GM23338 (cell line): Measurements from ENCODE around the gene CNNM2. TPM values are rescaled to one million over a fixed set of nuclear protein-coding genes. Genes with fewer than 3 reads are reported as not detected.

Experiments used
- ATAC-seq: fragments of 200-7000 bp; cut with Tn5 transposase; 3 replicates; pipeline ENCODE4 v1.9.1; 2020
- DNase-seq: peaks from one replicate; pipeline ENCODE4 v3.0.0-alpha.2; 2015; ENCODE audit warnings: low spot score
- H2AFZ ChIP-seq: fragments of 200-600 bp; sonication (generic); 2 replicates; pipeline ENCODE4 v1.8.0; 2016; ENCODE audit warnings: antibody characterized with exemption, mild to moderate bottlenecking, moderate library complexity
- H3F3A ChIP-seq: fragments of 200-600 bp; sonication (generic); replicated peaks from 2 replicates; pipeline ENCODE4 v1.8.0; 2017; ENCODE audit warnings: antibody characterized with exemption, mixed run types, low read depth
- H3K27ac ChIP-seq: fragments of 200-600 bp; sonication (generic); 2 replicates; pipeline ENCODE4 v1.6.1; 2016; ENCODE audit warnings: low read depth
- H3K27me3 ChIP-seq: fragments of 200-600 bp; sonication (generic); 2 replicates; pipeline ENCODE4 v1.8.0; 2016; ENCODE audit warnings: mild to moderate bottlenecking, mixed run types, moderate library complexity; ENCODE audit not compliant: insufficient read depth
- H3K36me3 ChIP-seq: fragments of 200-600 bp; sonication (generic); 2 replicates; pipeline ENCODE4 v1.8.0; 2016; ENCODE audit warnings: mild to moderate bottlenecking; ENCODE audit not compliant: insufficient read depth
- H3K4me1 ChIP-seq: fragments of 200-600 bp; sonication (generic); 2 replicates; pipeline ENCODE4 v1.8.0; 2016; ENCODE audit warnings: mild to moderate bottlenecking, moderate library complexity; ENCODE audit not compliant: insufficient read depth
- H3K4me2 ChIP-seq: fragments of 200-600 bp; sonication (generic); 2 replicates; pipeline ENCODE4 v1.7.1; 2017; ENCODE audit warnings: mixed run types
- H3K4me3 ChIP-seq: fragments of 200-600 bp; sonication (generic); 2 replicates; pipeline ENCODE4 v1.6.1; 2016; ENCODE audit warnings: mixed run types
- H3K79me2 ChIP-seq: fragments of 200-600 bp; sonication (generic); replicated peaks from 2 replicates; pipeline ENCODE4 v1.8.0; 2017; ENCODE audit warnings: mild to moderate bottlenecking; ENCODE audit not compliant: insufficient read depth
- H3K9me2 ChIP-seq: fragments of 200-600 bp; sonication (generic); 2 replicates; pipeline ENCODE4 v1.8.0; 2017; ENCODE audit not compliant: insufficient read depth
- H4K20me1 ChIP-seq: fragments of 200-600 bp; sonication (generic); replicated peaks from 2 replicates; pipeline ENCODE4 v1.8.0; 2017; ENCODE audit warnings: mild to moderate bottlenecking; ENCODE audit not compliant: insufficient read depth
- H3K27ac Mint-ChIP-seq: 2 replicates; pipeline ENCODE4 v1.8.0; 2020; ENCODE audit warnings: inconsistent platforms, mild to moderate bottlenecking, moderate library complexity, mixed read lengths
- H3K27me3 Mint-ChIP-seq: 3 replicates; pipeline ENCODE4 v1.8.0; 2022; ENCODE audit warnings: low read depth, mild to moderate bottlenecking, moderate library complexity, mixed read lengths, inconsistent platforms; ENCODE audit not compliant: insufficient read depth, poor library complexity
- H3K36me3 Mint-ChIP-seq: 3 replicates; pipeline ENCODE4 v1.8.0; 2021; ENCODE audit warnings: low read depth, mild to moderate bottlenecking, inconsistent platforms, moderate library complexity, mixed read lengths
- H3K4me1 Mint-ChIP-seq: 3 replicates; pipeline ENCODE4 v1.8.0; 2020; ENCODE audit warnings: mild to moderate bottlenecking, inconsistent platforms, mixed read lengths
- H3K4me3 Mint-ChIP-seq: 3 replicates; pipeline ENCODE4 v1.8.0; 2021; ENCODE audit warnings: moderate library complexity, mild to moderate bottlenecking, inconsistent platforms, mixed read lengths
- H3K9me3 Mint-ChIP-seq: 3 replicates; pipeline ENCODE4 v1.8.0; 2020; ENCODE audit warnings: moderate library complexity, mild to moderate bottlenecking, inconsistent platforms, mixed read lengths
- CREB1 ChIP-seq: fragments of 250-450 bp; sonication (Bioruptor Pico); IDR thresholded peaks from 2 replicates; pipeline ENCODE4 v1.5.0; 2020; ENCODE audit warnings: low read depth, mild to moderate bottlenecking, moderate library complexity
- CTCF ChIP-seq, 2 experiments: fragments of 200-600 bp in 1 of 2; sonication (generic) in 1 of 2; conservative IDR thresholded peaks; 2 replicates each; pipeline versions ENCODE4 v1.5.1 to v1.6.1; 2016 to 2017; ENCODE audit warnings: antibody characterized with exemption in 2 of 2, low read depth in 2 of 2, mild to moderate bottlenecking in 2 of 2, moderate library complexity in 1 of 2
- ETS1 ChIP-seq: IDR thresholded peaks from 2 replicates; pipeline ENCODE4 v1.6.1; 2016; ENCODE audit warnings: antibody characterized with exemption
- EZH2 ChIP-seq: fragments of 200-600 bp; sonication (generic); IDR thresholded peaks from one replicate; pipeline ENCODE4 v1.8.0; 2017; ENCODE audit warnings: antibody characterized with exemption, mild to moderate bottlenecking, low read depth; ENCODE audit not compliant: unreplicated experiment
- EZH2phosphoT487 ChIP-seq: fragments of 200-600 bp; sonication (generic); IDR thresholded peaks from one replicate; pipeline ENCODE4 v1.8.1; 2018; ENCODE audit warnings: antibody characterized with exemption; ENCODE audit not compliant: unreplicated experiment
- JUNB ChIP-seq: IDR thresholded peaks from one replicate; pipeline ENCODE4 v1.6.1; 2016; ENCODE audit warnings: antibody characterized with exemption; ENCODE audit not compliant: unreplicated experiment
- NANOG ChIP-seq: IDR thresholded peaks from 2 replicates; pipeline ENCODE4 v1.6.1; 2016; ENCODE audit warnings: antibody characterized with exemption, borderline replicate concordance
- POLR2AphosphoS5 ChIP-seq: IDR thresholded peaks from 2 replicates; pipeline ENCODE4 v1.6.1; 2016; ENCODE audit warnings: antibody characterized with exemption, low read depth
- REST ChIP-seq: IDR thresholded peaks from one replicate; pipeline ENCODE4 v1.6.1; 2018; ENCODE audit warnings: antibody characterized with exemption; ENCODE audit not compliant: unreplicated experiment
- STAT1 ChIP-seq: IDR thresholded peaks from one replicate; pipeline ENCODE4 v1.6.1; 2016; ENCODE audit warnings: antibody characterized with exemption; ENCODE audit not compliant: unreplicated experiment
- ZNF114 ChIP-seq: fragments of 250-450 bp; sonication (Bioruptor Pico); IDR thresholded peaks from 2 replicates; pipeline ENCODE4 v1.5.0; 2020; ENCODE audit warnings: mild to moderate bottlenecking, moderate library complexity
- ZNF331 ChIP-seq: fragments of 250-450 bp; sonication (Bioruptor Pico); IDR thresholded peaks from 2 replicates; pipeline ENCODE4 v1.5.0; 2020; ENCODE audit warnings: low read depth, mild to moderate bottlenecking, moderate library complexity
- ZNF462 ChIP-seq: fragments of 250-450 bp; sonication (Bioruptor Pico); IDR thresholded peaks from 2 replicates; pipeline ENCODE4 v1.5.0; 2020; ENCODE audit warnings: mild to moderate bottlenecking, moderate library complexity
- polyA plus RNA-seq: library from polyadenylated mRNA; unstranded; fragments of >200 nt; fragmentation: Nextera tagmentation; extraction: Ambion mirVana; gene quantifications from 2 replicates; pipeline ENCODE4 v1.2.1, GENCODE V29; 2016
- total RNA-seq: library from RNA; depleted of rRNA; stranded (reverse); fragments of >200 nt; shearing (Covaris generic); gene quantifications from 2 replicates; pipeline ENCODE4 v1.2.3, GENCODE V29; 2014

Gene CNNM2
- total and polyA plus RNA-seq, 2 experiments from 2014 or later = 4.5 to 31.3 TPM

- peaks cover 5% of the 10 kb centered on the region; the same call in 1 of the 2 replicates for H4K20me1 ChIP-seq
- DNase-seq (peak; percentile 45), ATAC-seq (peak; percentile 0; the same call in 2 of the 3 replicates)
- H3K36me3 ChIP-seq = no peaks in the 10 kb centered on the region
- peaks cover 41% of the 10 kb centered on the region for H3K79me2 ChIP-seq
- peaks cover 23% of the 10 kb centered on the region for H3K4me1 ChIP-seq
- Mint-ChIP-seq H3K36me3 (no peaks in the 10 kb centered on the region; the same call in 2 of the 3 replicates), H3K4me1 (peaks cover 39% of the 10 kb centered on the region), H3K4me3 (peak overlapping the region; percentile 83), H3K27ac (no peak overlapping the region), H3K27me3 (peaks cover 23% of the 10 kb centered on the region), H3K9me3 (no peaks in the 10 kb centered on the region)
- H3K4me2 ChIP-seq = peak overlapping the region; percentile 93
- peaks cover 22% of the 10 kb centered on the region for H3K27me3 ChIP-seq
- peak overlapping the region; percentile 88 for H3K4me3 ChIP-seq
- peak overlapping the region; percentile 96 for H2AFZ ChIP-seq
- H3K9me2 ChIP-seq = no peaks in the 10 kb centered on the region
- H3K27ac ChIP-seq = no peak overlapping the region
- TF ChIP-seq NANOG = no peak
- TF ChIP-seq CREB1 (CRISPR knock-in tag) = no peak
- TF ChIP-seq JUNB = no peak
- TF ChIP-seq EZH2phosphoT487 = no peak
- no peak for TF ChIP-seq ZNF114 (CRISPR knock-in tag)
- TF ChIP-seq EZH2 = no peak
- no peak for TF ChIP-seq POLR2AphosphoS5
- TF ChIP-seq CTCF (conservative IDR thresholded peaks at IDR 0.05; ENCODE audit: low read depth in 2 of 2) = no peak; a peak in 1 of 4 replicates
- no peak for TF ChIP-seq REST
- no peak for TF ChIP-seq ETS1
- TF ChIP-seq ZNF462 = no peak
- no peak for TF ChIP-seq STAT1
- no peak for TF ChIP-seq ZNF331 (CRISPR knock-in tag)
- H3F3A ChIP-seq = 0 out of 2 replicates have a peak, but pooled peaks cover 6% of the 10 kb centered on the region
Observed at GRCh38 chr10:102918817-102919245, 737 bp downstream of the CNNM2 start.
